CD4-positive, alpha-beta T cell treated with Interleukin-6 at 100 ng/mL for 8 hours (primary cell): ENCODE results near the gene BICC1.

Experiments
- DNase-seq: peaks from one replicate; pipeline ENCODE4 v3.0.0-alpha.2; 2020; ENCODE audit warnings: mixed read lengths, low spot score

The BICC1 gene

GRCh38 chr10:58516119-58516518 is 3.4 kb downstream of the BICC1 start:
- DNase-seq: no peak

DNA sequence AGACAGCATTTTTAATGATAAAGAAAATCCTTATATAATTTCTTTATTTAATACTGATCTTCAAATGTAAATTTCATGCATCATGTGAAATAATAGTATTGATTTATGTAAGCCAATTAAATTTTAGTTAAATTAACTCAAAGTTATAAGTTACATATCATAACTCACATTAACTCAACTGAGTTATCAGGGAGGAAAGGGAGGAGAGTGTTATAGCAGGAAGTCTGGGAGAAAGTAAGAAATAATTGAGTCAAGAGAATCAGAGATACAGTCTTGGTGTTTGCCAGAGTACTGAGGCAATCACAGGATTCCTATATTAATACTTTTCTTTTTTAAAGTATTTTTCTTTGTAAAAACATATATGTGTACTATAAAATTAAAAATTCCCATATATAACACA is 4.0 kb downstream of the BICC1 start:
- DNase-seq: no peak

DNA sequence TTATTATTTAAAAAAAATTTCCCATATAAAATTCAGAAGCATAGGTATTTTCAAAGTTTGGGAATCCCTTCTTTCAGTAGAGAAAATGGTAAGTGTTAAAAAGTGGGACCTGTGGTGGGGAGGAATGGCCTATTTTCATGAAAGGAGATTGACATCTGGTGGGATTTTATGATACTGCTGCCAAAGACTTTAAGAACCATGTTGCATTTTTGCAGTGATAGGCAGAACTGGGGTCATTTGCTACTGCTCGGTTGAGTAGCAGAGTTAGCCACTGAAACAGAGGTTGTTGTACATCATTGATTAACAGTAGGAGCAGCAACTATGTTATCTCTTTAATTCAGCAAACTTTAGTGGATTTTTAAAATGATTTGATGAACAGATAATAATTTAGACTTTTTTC is 4.4 kb downstream of the BICC1 start:
- DNase-seq: no peak

DNA sequence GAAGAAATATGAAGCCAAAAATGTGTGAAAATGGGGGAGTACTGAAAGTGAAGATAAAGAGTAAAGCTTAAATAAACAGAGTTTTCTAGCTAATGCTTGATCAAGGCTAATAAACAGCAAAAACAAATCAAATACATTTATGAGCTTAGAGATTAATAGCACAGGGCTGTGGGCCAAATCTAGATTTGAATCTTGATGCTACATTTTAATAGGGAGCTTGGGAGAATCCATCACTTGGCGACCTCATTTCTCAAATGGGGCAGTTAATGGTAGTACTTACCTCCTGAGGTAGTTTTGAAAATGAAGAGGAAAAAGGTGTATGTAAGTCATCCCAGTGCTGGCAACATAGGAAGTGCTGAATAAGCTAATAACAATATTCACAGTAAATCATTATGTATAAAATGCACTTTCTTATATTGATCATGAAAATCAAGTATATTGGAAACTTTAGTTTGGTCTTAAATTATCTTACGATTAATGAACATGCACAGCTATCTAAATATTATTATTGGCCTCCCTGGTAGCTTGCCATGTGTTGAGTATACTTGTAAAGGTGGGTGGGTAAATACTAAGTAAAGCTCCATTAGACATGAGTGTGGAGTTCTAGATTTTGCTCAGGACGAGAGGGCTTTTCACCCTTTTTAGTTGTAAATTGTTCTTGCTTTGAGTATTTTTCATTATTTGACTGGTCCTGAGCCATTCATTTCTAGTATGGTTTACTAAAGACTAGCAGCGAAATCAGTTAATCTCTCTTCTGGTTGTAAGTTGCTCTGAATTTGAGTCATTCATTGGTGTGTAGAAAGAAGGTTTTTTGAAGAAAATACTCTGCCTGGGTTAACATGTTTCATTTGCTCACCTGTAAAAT is 5.1 kb downstream of the BICC1 start:
- no peak for DNase-seq

GRCh38 chr10:58518775-58519174 is 6.1 kb downstream of the BICC1 start:
- DNase-seq: no peak

- DNase-seq: no peak
Measured at GRCh38 chr10:58529077-58529728, 16.5 kb downstream of the BICC1 start.

DNA sequence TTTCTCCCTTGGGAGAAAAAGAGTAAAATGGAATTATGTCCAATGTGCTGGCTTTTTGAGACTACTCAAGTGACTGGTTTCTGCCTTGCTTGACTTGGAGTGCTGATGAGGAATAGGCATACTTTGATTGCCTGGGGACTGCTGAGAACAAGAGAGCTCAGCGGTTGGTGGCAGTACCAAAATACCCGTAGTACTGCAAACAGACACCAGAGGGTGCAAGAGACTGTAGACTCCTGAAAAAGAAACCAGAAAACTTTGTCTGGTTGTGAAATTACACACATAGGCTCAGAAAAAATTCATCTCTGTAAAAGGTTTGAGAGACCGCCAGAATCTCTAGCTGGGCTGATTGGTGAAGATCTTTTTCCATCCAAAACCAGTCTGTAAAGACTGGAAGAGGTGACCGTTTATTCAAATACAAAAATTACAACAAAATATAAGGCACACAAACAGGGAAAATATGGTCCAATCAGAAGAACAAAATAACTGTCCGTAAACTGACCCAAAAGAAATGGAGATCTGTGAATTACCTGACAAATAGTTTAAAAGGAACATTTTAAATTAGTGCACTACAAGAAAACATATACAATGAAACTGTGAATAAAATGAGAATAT is 18.5 kb downstream of the BICC1 start:
- DNase-seq: peak; percentile 17

DNA sequence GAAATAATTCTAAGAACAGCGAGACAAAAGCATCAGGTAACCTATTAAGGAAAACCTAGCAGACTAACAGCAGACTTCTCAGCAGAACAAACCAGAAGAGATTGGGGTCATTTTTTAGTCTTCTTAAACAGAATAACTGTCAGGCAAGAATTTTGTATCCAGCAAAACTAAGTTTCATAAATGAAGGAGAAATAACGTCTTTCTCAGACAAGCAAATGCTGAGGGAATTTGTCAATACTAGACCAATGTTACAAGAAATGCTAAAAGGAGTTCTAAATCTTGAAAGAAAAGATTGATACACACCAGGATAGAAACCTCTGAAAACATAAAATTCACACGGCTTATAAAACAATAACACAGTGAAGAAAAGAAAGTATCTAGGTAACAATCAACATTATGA is 22.6 kb downstream of the BICC1 start:
- no peak for DNase-seq

- no peak for DNase-seq
Measured at GRCh38 chr10:58543141-58543540, 30.5 kb downstream of the BICC1 start.

GRCh38 chr10:58544135-58544534 is 31.5 kb downstream of the BICC1 start:
- DNase-seq: no peak

GRCh38 chr10:58545427-58545826 is 32.8 kb downstream of the BICC1 start:
- DNase-seq: no peak

GRCh38 chr10:58546137-58546536 is 33.5 kb downstream of the BICC1 start:
- DNase-seq: no peak

- no peak for DNase-seq
Measured at GRCh38 chr10:58546722-58547445, 34.2 kb downstream of the BICC1 start.

GRCh38 chr10:58547963-58548362 is 35.3 kb downstream of the BICC1 start:
- DNase-seq: no peak

DNA sequence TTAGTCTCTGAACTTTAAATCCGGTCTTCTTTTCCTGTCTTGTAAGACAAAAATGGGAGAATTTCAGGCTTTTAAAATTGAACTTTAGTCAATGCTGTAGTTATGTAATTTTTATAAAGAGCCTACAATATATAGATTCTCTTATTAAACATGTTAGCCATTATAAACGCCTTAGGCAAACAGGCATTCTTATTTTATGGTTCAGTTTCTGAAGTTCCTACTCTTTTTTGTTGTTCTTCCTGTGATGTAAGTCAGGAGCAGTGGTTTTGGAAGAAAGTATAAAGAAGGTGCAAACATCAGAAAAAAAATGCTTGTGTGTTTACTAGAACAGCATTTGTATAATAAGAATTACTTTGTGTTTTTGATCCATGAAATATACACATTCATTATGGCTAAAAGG is 41.6 kb downstream of the BICC1 start:
- DNase-seq: no peak

GRCh38 chr10:58555170-58555929 is 42.7 kb downstream of the BICC1 start:
- DNase-seq: no peak

- no peak for DNase-seq
Measured at GRCh38 chr10:58555930-58556311, 43.2 kb downstream of the BICC1 start.

GRCh38 chr10:58556516-58557165 is 44.0 kb downstream of the BICC1 start:
- DNase-seq: no peak

- DNase-seq: no peak
Measured at GRCh38 chr10:58557714-58558113, 45.0 kb downstream of the BICC1 start.

DNA sequence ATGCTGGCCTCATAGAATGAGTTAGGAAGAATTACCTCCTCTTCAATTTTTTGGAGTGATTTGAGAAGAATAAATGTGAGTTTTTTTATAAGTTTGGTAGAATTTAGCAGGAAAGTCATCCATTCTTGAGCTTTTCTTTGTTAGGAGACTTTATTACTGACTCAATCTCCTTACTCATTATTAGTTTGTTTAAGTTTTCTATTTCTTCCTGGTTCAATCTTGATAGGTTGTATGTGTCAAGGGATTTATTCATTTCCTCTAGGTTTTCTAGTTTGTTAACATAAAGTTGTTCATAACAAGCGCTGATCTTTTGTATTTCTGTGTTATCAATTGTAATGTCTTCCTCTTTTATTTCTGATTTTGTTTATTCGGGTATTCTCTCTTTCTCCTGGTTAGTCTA is 47.4 kb downstream of the BICC1 start:
- DNase-seq: no peak

DNA sequence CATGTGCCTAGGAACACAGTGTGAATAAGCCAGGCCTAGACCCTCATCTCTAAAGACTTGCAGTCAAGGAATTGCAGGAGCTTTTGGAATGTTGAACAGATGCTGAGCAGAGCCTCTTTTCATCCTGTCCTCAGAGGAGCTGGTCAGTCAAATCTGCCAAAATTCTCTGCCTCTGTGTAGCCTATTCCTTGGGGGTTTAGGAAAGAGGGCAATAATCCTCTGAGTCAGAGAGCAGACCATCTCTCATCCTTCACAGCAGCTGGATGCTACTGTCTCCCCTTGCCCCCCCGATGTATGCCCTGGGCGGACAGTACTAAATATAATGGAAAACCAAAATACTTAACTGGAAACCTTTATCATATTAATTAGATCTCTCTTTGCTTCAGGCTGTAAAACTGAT is 52.6 kb downstream of the BICC1 start:
- no peak for DNase-seq
